K562 (cell line): ENCODE measurements around the gene EEPD1. TPM values are rescaled to one million over a fixed set of nuclear protein-coding genes. Genes with fewer than 3 reads are reported as not detected.

Experiments used
- ZC3H8 ChIP-seq: fragments of 450-650 bp; IDR thresholded peaks from 2 replicates; pipeline ENCODE4 v1.6.1; 2017
- ZNF232 ChIP-seq: sonication (generic); formaldehyde crosslinking; IDR thresholded peaks from 2 replicates; pipeline ENCODE4 v1.8.0; 2022; ENCODE audit warnings: mild to moderate bottlenecking, missing genetic modification reagents
- polyA plus RNA-seq, 8 experiments: library from polyadenylated mRNA; depleted of rRNA in 4 of 8; stranded (reverse) in 5 of 8; unstranded in 3 of 8; fragments of >200 nt; fragmentation: Nextera tagmentation in 2 of 8; fragmentation: Illumina TruSeq in 1 of 8; extraction: Ambion mirVana in 2 of 8; extraction: Trizol in 1 of 8; gene quantifications; 2 replicates each; pipeline versions ENCODE4 v1.2.1 to v1.2.3, GENCODE V29; 2011 to 2014; ENCODE audit warnings: inconsistent platforms in 1 of 8, missing spikeins in 1 of 8
- total RNA-seq, 7 experiments: library from RNA; depleted of rRNA in 6 of 7; stranded (reverse); fragments of >200 nt in 6 of 7; fragmentation: Illumina TruSeq in 2 of 7; extraction: Trizol in 2 of 7; gene quantifications; 2 replicates each; pipeline versions ENCODE4 v1.2.1 to v1.2.3, GENCODE V29; 2011 to 2021; ENCODE audit warnings: low replicate concordance in 1 of 7
- TF ChIP-seq, protein P1 (sequence below): fragments of 200-600 bp; sonication (generic); IDR thresholded peaks from one replicate; pipeline ENCODE4 v1.6.1; 2012; ENCODE audit warnings: mild to moderate bottlenecking, low read depth, low read length, inconsistent platforms
- TF ChIP-seq, protein P2 (sequence below), 2 experiments: fragments of 450-650 bp; IDR thresholded peaks; 2 replicates each; pipeline ENCODE4 v1.6.1; 2016

Gene EEPD1
- total and polyA plus RNA-seq, 9 of the 15 experiments (the other 6 are each of a cell fraction or from before 2014, with no cell fraction given), result 0.01 to 1.5 (median 0.74) TPM; not detected in 1

DNA sequence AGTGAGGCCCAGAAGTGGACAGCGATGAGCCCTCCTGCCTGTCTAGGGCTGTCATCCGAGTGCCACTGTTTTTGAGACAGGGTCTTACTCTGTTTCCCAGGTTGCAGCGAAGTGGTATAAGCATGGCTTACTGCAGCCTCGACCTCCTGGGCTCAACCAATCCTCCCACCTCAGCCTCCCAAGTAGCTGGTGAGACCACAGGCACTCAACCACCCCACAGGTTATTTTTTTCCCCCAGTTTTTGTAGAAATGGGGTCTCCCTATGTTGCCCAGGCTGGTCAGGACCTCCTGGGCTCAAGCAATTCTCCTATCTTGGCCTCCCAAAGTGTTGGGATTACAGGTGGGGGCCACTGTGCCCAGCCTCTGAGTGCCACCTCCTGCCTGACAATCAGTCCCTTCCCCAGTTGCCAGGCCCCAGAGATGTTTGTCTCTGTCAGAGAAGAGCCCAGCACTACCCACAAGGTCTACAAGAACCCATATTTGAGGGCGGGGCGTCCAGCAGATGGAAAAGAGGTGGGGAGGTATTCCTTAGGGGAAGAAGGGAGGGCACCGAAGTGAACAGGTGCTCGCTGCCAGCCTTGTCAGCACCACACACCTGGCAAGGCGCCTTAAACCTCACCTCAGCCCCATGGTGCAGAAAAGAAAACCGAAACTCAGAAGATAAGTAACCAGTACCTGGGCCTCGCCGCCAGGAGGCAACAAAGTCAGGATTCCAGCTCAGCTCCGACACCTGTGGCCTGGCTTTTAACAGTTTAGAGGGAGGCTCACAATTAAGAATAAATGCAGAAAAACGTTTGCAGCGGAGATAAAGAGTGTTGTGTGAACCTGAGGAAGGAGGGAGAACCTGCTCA lies 159.2 kb downstream of the EEPD1 start (continued):
- TF ChIP-seq, protein P1, sequence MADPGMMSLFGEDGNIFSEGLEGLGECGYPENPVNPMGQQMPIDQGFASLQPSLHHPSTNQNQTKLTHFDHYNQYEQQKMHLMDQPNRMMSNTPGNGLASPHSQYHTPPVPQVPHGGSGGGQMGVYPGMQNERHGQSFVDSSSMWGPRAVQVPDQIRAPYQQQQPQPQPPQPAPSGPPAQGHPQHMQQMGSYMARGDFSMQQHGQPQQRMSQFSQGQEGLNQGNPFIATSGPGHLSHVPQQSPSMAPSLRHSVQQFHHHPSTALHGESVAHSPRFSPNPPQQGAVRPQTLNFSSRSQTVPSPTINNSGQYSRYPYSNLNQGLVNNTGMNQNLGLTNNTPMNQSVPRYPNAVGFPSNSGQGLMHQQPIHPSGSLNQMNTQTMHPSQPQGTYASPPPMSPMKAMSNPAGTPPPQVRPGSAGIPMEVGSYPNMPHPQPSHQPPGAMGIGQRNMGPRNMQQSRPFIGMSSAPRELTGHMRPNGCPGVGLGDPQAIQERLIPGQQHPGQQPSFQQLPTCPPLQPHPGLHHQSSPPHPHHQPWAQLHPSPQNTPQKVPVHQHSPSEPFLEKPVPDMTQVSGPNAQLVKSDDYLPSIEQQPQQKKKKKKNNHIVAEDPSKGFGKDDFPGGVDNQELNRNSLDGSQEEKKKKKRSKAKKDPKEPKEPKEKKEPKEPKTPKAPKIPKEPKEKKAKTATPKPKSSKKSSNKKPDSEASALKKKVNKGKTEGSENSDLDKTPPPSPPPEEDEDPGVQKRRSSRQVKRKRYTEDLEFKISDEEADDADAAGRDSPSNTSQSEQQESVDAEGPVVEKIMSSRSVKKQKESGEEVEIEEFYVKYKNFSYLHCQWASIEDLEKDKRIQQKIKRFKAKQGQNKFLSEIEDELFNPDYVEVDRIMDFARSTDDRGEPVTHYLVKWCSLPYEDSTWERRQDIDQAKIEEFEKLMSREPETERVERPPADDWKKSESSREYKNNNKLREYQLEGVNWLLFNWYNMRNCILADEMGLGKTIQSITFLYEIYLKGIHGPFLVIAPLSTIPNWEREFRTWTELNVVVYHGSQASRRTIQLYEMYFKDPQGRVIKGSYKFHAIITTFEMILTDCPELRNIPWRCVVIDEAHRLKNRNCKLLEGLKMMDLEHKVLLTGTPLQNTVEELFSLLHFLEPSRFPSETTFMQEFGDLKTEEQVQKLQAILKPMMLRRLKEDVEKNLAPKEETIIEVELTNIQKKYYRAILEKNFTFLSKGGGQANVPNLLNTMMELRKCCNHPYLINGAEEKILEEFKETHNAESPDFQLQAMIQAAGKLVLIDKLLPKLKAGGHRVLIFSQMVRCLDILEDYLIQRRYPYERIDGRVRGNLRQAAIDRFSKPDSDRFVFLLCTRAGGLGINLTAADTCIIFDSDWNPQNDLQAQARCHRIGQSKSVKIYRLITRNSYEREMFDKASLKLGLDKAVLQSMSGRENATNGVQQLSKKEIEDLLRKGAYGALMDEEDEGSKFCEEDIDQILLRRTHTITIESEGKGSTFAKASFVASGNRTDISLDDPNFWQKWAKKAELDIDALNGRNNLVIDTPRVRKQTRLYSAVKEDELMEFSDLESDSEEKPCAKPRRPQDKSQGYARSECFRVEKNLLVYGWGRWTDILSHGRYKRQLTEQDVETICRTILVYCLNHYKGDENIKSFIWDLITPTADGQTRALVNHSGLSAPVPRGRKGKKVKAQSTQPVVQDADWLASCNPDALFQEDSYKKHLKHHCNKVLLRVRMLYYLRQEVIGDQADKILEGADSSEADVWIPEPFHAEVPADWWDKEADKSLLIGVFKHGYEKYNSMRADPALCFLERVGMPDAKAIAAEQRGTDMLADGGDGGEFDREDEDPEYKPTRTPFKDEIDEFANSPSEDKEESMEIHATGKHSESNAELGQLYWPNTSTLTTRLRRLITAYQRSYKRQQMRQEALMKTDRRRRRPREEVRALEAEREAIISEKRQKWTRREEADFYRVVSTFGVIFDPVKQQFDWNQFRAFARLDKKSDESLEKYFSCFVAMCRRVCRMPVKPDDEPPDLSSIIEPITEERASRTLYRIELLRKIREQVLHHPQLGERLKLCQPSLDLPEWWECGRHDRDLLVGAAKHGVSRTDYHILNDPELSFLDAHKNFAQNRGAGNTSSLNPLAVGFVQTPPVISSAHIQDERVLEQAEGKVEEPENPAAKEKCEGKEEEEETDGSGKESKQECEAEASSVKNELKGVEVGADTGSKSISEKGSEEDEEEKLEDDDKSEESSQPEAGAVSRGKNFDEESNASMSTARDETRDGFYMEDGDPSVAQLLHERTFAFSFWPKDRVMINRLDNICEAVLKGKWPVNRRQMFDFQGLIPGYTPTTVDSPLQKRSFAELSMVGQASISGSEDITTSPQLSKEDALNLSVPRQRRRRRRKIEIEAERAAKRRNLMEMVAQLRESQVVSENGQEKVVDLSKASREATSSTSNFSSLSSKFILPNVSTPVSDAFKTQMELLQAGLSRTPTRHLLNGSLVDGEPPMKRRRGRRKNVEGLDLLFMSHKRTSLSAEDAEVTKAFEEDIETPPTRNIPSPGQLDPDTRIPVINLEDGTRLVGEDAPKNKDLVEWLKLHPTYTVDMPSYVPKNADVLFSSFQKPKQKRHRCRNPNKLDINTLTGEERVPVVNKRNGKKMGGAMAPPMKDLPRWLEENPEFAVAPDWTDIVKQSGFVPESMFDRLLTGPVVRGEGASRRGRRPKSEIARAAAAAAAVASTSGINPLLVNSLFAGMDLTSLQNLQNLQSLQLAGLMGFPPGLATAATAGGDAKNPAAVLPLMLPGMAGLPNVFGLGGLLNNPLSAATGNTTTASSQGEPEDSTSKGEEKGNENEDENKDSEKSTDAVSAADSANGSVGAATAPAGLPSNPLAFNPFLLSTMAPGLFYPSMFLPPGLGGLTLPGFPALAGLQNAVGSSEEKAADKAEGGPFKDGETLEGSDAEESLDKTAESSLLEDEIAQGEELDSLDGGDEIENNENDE, result no peak
- TF ChIP-seq, protein P2, sequence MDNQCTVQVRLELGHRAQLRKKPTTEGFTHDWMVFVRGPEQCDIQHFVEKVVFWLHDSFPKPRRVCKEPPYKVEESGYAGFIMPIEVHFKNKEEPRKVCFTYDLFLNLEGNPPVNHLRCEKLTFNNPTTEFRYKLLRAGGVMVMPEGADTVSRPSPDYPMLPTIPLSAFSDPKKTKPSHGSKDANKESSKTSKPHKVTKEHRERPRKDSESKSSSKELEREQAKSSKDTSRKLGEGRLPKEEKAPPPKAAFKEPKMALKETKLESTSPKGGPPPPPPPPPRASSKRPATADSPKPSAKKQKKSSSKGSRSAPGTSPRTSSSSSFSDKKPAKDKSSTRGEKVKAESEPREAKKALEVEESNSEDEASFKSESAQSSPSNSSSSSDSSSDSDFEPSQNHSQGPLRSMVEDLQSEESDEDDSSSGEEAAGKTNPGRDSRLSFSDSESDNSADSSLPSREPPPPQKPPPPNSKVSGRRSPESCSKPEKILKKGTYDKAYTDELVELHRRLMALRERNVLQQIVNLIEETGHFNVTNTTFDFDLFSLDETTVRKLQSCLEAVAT (IDR thresholded peaks at IDR 0.05), result no peak
- TF ChIP-seq ZC3H8 (no peak), ZNF232 (CRISPR knock-in tag) (no peak)
